ENCODE measurements around the gene PLEKHG4.

DNA sequence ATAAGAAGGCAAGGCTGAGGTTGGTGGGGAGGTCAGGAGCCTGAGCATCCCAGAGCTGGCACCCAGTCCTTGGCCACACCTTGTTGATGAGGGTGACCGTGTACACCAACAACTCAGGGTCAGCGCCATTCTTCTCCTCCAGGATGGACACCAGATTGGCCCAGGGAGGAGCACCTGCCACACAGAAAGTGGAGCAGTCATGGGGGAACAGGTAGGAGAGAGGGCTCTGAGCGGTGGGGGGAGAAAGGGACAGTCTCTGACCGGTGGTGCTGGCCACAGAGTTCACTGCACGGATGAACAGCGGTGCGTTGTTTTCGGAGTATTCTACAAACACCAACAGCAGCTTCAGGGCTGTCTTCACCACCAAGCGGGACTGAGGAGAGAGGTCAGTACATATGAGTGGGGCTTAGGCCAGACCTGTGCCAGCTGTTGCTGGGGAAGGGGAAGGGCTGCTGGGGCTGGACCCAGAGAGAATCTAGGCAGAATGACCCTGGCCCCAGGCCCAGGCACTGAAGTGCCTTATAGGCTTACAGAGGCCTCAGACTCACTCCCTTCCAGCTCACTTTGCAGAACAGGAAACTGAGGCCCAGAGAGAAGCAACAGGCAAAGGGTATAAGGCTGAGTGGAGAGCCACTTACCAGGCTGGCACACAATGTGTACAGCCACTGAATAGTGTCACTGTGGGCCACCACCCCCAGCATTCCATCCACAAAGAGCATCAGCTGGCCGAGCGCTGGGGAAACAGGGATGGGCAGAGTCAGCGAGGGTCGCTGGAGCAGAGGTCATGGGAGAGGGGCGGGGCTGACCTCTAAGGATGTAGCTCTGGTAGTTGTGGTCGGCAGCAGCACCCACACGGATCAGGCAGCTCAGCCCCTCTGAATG is 41.7 kb upstream of the PLEKHG4 start:
- TF ChIP-seq, protein P1, sequence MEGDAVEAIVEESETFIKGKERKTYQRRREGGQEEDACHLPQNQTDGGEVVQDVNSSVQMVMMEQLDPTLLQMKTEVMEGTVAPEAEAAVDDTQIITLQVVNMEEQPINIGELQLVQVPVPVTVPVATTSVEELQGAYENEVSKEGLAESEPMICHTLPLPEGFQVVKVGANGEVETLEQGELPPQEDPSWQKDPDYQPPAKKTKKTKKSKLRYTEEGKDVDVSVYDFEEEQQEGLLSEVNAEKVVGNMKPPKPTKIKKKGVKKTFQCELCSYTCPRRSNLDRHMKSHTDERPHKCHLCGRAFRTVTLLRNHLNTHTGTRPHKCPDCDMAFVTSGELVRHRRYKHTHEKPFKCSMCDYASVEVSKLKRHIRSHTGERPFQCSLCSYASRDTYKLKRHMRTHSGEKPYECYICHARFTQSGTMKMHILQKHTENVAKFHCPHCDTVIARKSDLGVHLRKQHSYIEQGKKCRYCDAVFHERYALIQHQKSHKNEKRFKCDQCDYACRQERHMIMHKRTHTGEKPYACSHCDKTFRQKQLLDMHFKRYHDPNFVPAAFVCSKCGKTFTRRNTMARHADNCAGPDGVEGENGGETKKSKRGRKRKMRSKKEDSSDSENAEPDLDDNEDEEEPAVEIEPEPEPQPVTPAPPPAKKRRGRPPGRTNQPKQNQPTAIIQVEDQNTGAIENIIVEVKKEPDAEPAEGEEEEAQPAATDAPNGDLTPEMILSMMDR (IDR thresholded peaks at IDR 0.05), result no peak
- TF ChIP-seq POLR2A (IDR thresholded peaks at IDR 0.05), result no peak
